ENCODE data around the gene IDE.

The IDE gene

GRCh38 chr10:92418221-92418620 is 155.7 kb downstream of the IDE start:
- DNase-seq (ENCODE audit: low read depth), result no peak
- no peak overlapping the region for H3K4me3 ChIP-seq (ENCODE audit: low read length)
- TF ChIP-seq CTCF (IDR thresholded peaks at IDR 0.05; ENCODE audit: insufficient read depth, low read depth, low read length, missing control alignments), result no peak

GRCh38 chr10:92413519-92413918 is 160.4 kb downstream of the IDE start:
- no peak for DNase-seq (ENCODE audit: low read depth)
- no peak for TF ChIP-seq CTCF (IDR thresholded peaks at IDR 0.05; ENCODE audit: insufficient read depth, low read depth, low read length, missing control alignments)
- H3K4me3 ChIP-seq (ENCODE audit: low read length), result no peak overlapping the region

- no peak for DNase-seq (ENCODE audit: low read depth)
- TF ChIP-seq CTCF (IDR thresholded peaks at IDR 0.05; ENCODE audit: insufficient read depth, low read depth, low read length, missing control alignments), result no peak
- no peak overlapping the region for H3K4me3 ChIP-seq (ENCODE audit: low read length)
Observed at GRCh38 chr10:92413011-92413410, 160.9 kb downstream of the IDE start.

DNA sequence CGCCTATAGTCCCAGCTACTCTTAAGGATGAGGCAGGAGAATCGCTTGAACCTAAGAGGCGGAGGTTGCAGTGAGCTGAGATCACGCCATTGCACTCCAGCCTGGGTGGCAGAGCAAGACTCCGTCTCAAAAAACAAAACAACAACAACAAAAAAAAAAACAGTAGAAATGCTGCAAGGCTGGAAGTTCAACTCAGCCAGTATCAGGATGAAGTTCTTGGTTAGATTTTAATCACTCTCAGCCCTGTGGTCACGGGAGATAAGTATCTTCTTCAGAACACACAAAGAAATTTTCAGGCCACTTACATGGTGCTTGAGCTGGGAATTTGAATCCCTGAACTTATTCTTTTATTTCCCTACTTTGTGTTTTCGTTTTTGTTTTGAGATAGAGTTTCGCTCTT is 162.5 kb downstream of the IDE start:
- TF ChIP-seq CTCF (IDR thresholded peaks at IDR 0.05; ENCODE audit: insufficient read depth, low read depth, low read length, missing control alignments), result no peak
- H3K4me3 ChIP-seq (ENCODE audit: low read length), result no peak overlapping the region
- no peak for DNase-seq (ENCODE audit: low read depth)

- DNase-seq (ENCODE audit: low read depth), result no peak
- no peak overlapping the region for H3K4me3 ChIP-seq (ENCODE audit: low read length)
- TF ChIP-seq CTCF (IDR thresholded peaks at IDR 0.05; ENCODE audit: insufficient read depth, low read depth, low read length, missing control alignments), result no peak
Observed at GRCh38 chr10:92410501-92410900, 163.4 kb downstream of the IDE start.

- DNase-seq (ENCODE audit: low read depth), result no peak
- no peak for TF ChIP-seq CTCF (IDR thresholded peaks at IDR 0.05; ENCODE audit: insufficient read depth, low read depth, low read length, missing control alignments)
- no peak overlapping the region for H3K4me3 ChIP-seq (ENCODE audit: low read length)
Observed at GRCh38 chr10:92408017-92408361, 165.9 kb downstream of the IDE start.

- DNase-seq (ENCODE audit: low read depth), result peak; percentile 62
- no peak for TF ChIP-seq CTCF (IDR thresholded peaks at IDR 0.05; ENCODE audit: insufficient read depth, low read depth, low read length, missing control alignments)
- H3K4me3 ChIP-seq (ENCODE audit: low read length), result no peak overlapping the region
Observed at GRCh38 chr10:92407305-92408016, 166.4 kb downstream of the IDE start.

All from epithelial cell of esophagus (primary cell).